Ascending aorta (tissue), 2 donors: ENCODE measurements around the gene METTL1. TPM values are rescaled to one million over a fixed set of nuclear protein-coding genes. Genes with fewer than 3 reads are reported as not detected.
A peak's percentile ranks its signal among the peaks of the same experiment; 100 is the strongest.
"Not testable (repeated sequence)": the region's sequence is repeated elsewhere in the genome, so short reads cannot be mapped to it uniquely, and the experiment has no call there.

ENCODE experiments used
- DNase-seq, 2 donors: peaks; one replicate each; pipeline ENCODE4 v3.0.0-alpha.2; 2019; ENCODE audit warnings: low spot score in 2 of 2
- H3K27ac ChIP-seq, 2 donors: fragments of 200-600 bp; sonication (generic); one replicate each; pipeline ENCODE4 v1.5.1; 2016 to 2017; ENCODE audit warnings: mild to moderate bottlenecking in 1 of 2
- H3K27me3 ChIP-seq: fragments of 200-600 bp; sonication (generic); one replicate; pipeline ENCODE4 v1.5.1; 2017
- H3K36me3 ChIP-seq, 2 donors: fragments of 200-600 bp; sonication (generic); one replicate each; pipeline ENCODE4 v1.5.1; 2016
- H3K4me1 ChIP-seq, 2 donors: fragments of 200-600 bp; sonication (generic); one replicate each; pipeline ENCODE4 v1.5.1; 2016 to 2017; ENCODE audit warnings: mild to moderate bottlenecking in 1 of 2
- H3K4me3 ChIP-seq, 2 donors: fragments of 200-600 bp; sonication (generic); one replicate each; pipeline ENCODE4 v1.5.1; 2016 to 2017; ENCODE audit warnings: mild to moderate bottlenecking in 1 of 2
- H3K9me3 ChIP-seq, 2 donors: fragments of 200-600 bp; sonication (generic); one replicate each; pipeline ENCODE4 v1.5.1; 2016
- CTCF ChIP-seq, 3 experiments: fragments of 200-600 bp in 2 of 3; fragments of 450-650 bp in 1 of 3; sonication (generic) in 2 of 3; IDR thresholded peaks; one replicate each; pipeline ENCODE4 v1.5.1; 2016 to 2019; ENCODE audit warnings: antibody characterized with exemption in 3 of 3, mild to moderate bottlenecking in 1 of 3, moderate library complexity in 1 of 3
- intact Hi-C: fragments of 100-400 bp; cut with DNase I; formaldehyde crosslinking; loops from one replicate; pipeline ENCODE4 v1.15.1; 2023
- total RNA-seq: library from RNA; depleted of rRNA; stranded (reverse); fragments of >200 nt; gene quantifications from one replicate; pipeline ENCODE4 v1.1.0, GENCODE V29; 2016

The METTL1 gene
- 29.8 TPM for total RNA-seq

GRCh38 chr12:57771873-57772428, at the start of gene METTL1:
METTL1 (minus strand) TSS chr12:57772105; CDS start chr12:57772083, 22 bp downstream.
- no peaks in the 10 kb centered on the region for H3K27me3 ChIP-seq
- peaks cover 2 to 16% of the 10 kb centered on the region in 2 donors for H3K4me1 ChIP-seq
- no peak for TF ChIP-seq CTCF (IDR thresholded peaks at IDR 0.05)
- intact Hi-C loops: loop anchor here (1.0 kb wide), 1 partner anchor 20 kb away; the partner anchor contains the start of gene CDK4
- no peaks in the 10 kb centered on the region for H3K9me3 ChIP-seq
- peaks cover 0 to 11% of the 10 kb centered on the region in 2 donors for H3K36me3 ChIP-seq
- H3K27ac ChIP-seq: peak within 1 kb of the TSS; percentile 90 to 94
- peak within 1 kb of the TSS; percentile 80 to 83 for H3K4me3 ChIP-seq
- peak; percentile 91 to 97 for DNase-seq

GRCh38 chr12:57821015-57821414, 49.1 kb upstream of the METTL1 start:
- intact Hi-C loops, H3K9me3 ChIP-seq, DNase-seq, H3K27me3 ChIP-seq, H3K4me3 ChIP-seq: not testable (repeated sequence)
- Histone ChIP-seq H3K27ac (peak overlapping the region in 1 of 2 donors; percentile 38), H3K36me3 (peaks cover 60 to 72% of the 10 kb centered on the region in 2 donors), H3K4me1 (peaks cover 0 to 18% of the 10 kb centered on the region in 2 donors)

- H3K36me3 ChIP-seq: peaks cover 51 to 63% of the 10 kb centered on the region in 2 donors
- H3K27ac ChIP-seq, H3K27me3 ChIP-seq, intact Hi-C loops, H3K4me3 ChIP-seq, DNase-seq, H3K9me3 ChIP-seq: not testable (repeated sequence)
- peaks cover 0 to 21% of the 10 kb centered on the region in 2 donors for H3K4me1 ChIP-seq
Measured at GRCh38 chr12:57820119-57820518, 48.2 kb upstream of the METTL1 start.

GRCh38 chr12:57817990-57818331, 46.1 kb upstream of the METTL1 start:
- intact Hi-C loops: not testable (repeated sequence)

GRCh38 chr12:57817261-57817989, 45.5 kb upstream of the METTL1 start:
- Histone ChIP-seq H3K27ac (peak overlapping the region; percentile 61 to 69), H3K36me3 (peaks cover 24 to 45% of the 10 kb centered on the region in 2 donors), H3K4me1 (peaks cover 0 to 21% of the 10 kb centered on the region in 2 donors), H3K4me3 (no peak overlapping the region), H3K9me3 (no peaks in the 10 kb centered on the region), H3K27me3 (no peaks in the 10 kb centered on the region)
- no peak for DNase-seq
- intact Hi-C loops: no loop called here
- TF ChIP-seq CTCF (IDR thresholded peaks at IDR 0.05): no peak

More at GRCh38 chr12:57817990-57818331, 46.1 kb upstream of the METTL1 start:
- H3K9me3 ChIP-seq, DNase-seq, H3K4me3 ChIP-seq, H3K27me3 ChIP-seq: not testable (repeated sequence)
- H3K36me3 ChIP-seq: peaks cover 29 to 46% of the 10 kb centered on the region in 2 donors
- peaks cover 0 to 21% of the 10 kb centered on the region in 2 donors for H3K4me1 ChIP-seq
- peak overlapping the region; percentile 61 to 69 for H3K27ac ChIP-seq

- Histone ChIP-seq H3K4me3 (no peak overlapping the region), H3K27ac (peak overlapping the region; percentile 61 to 69), H3K27me3 (no peaks in the 10 kb centered on the region), H3K9me3 (no peaks in the 10 kb centered on the region), H3K36me3 (peaks cover 21 to 42% of the 10 kb centered on the region in 2 donors), H3K4me1 (peaks cover 0 to 21% of the 10 kb centered on the region in 2 donors)
- DNase-seq: peak in 1 of 2 donors; percentile 74
- intact Hi-C loops: no loop called here
- no peak for TF ChIP-seq CTCF (IDR thresholded peaks at IDR 0.05)
Measured at GRCh38 chr12:57816855-57817151, 44.9 kb upstream of the METTL1 start.
